Measurements from ENCODE around the gene BTN3A1. TPM values are rescaled to one million over a fixed set of nuclear protein-coding genes. Genes with fewer than 3 reads are reported as not detected.

The BTN3A1 gene
- total RNA-seq, 1 donor from 2014 or later: 52.2 TPM

- Histone ChIP-seq H3K27me3 (no peaks in the 10 kb centered on the region), H3K4me1 (peaks cover 14% of the 10 kb centered on the region), H3K36me3 (peaks cover 20% of the 10 kb centered on the region), H3K9me3 (no peaks in the 10 kb centered on the region), H3K4me3 (no peak overlapping the region), H3K27ac (no peak overlapping the region)
- no peak for TF ChIP-seq CTCF (IDR thresholded peaks at IDR 0.05)
- ATAC-seq: no peak
- intact Hi-C loops (cut with DNase I): no loop called here
- no peak for DNase-seq
Observed at GRCh38 chr6:26388441-26388840, 13.6 kb upstream of the BTN3A1 start.

DNA sequence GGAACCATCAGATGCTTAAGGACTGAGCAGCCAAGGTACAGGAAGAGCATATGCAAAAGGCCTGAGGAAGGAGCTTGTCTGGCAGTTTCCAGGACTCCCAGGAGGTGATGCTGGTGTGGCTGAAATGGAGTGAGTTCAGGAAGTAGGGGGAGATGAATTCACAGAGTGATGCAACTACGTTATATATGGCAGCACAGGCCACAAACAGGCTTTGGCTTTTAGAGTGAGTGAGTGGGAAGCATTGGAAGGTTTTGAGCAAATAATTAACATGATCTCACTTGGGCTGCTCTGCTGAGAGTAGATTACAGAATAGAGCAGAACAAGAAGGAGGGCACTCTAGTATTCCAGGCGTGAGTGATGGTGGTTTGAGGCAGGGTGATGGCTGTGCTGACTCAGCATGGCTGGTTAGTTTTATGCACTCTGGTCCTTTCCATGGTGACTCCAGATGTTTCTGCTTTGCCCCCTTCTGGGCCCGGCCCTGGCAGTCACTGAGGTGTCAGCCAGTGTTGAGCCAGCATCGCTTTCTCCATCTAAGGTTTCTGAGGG lies 12.7 kb upstream of the BTN3A1 start:
- Histone ChIP-seq H3K27me3 (no peaks in the 10 kb centered on the region), H3K4me3 (no peak overlapping the region), H3K36me3 (peaks cover 20% of the 10 kb centered on the region), H3K9me3 (no peaks in the 10 kb centered on the region), H3K4me1 (peaks cover 4% of the 10 kb centered on the region), H3K27ac (no peak overlapping the region)
- TF ChIP-seq CTCF (IDR thresholded peaks at IDR 0.05): no peak
- DNase-seq (no peak), ATAC-seq (no peak)
- intact Hi-C loops (cut with DNase I): no loop called here

DNA sequence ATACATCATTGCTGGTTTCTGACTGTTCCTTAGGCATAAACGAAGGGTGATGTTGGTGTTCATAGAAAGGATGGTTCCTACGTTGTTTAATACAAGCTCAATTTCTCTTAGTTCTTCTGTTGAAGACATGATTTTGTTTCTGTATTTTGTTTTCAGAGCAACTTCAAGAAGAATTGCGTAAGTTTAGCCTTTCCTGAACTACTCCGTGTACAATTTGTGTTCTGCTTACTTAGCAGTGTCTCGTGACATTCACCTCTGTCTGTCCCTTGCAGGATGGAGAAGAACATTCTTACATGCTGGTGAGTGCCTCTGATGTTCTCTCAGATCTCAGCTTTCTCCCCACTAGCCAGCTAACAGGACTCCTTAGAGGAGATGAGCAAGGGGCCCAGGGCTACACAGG lies 11.5 kb upstream of the BTN3A1 start:
- Histone ChIP-seq H3K4me1 (no peaks in the 10 kb centered on the region), H3K27me3 (no peaks in the 10 kb centered on the region), H3K9me3 (no peaks in the 10 kb centered on the region), H3K27ac (no peak overlapping the region), H3K4me3 (no peak overlapping the region), H3K36me3 (peaks cover 20% of the 10 kb centered on the region)
- ATAC-seq (no peak), DNase-seq (no peak)
- no peak for TF ChIP-seq CTCF (IDR thresholded peaks at IDR 0.05)
- intact Hi-C loops (cut with DNase I): no loop called here

GRCh38 chr6:26392932-26393636 lies 9.0 kb upstream of the BTN3A1 start:
- no peak for TF ChIP-seq CTCF (IDR thresholded peaks at IDR 0.05)
- H3K4me1 ChIP-seq: no peaks in the 10 kb centered on the region
- H3K36me3 ChIP-seq: peaks cover 20% of the 10 kb centered on the region
- DNase-seq: peak; percentile 74
- H3K9me3 ChIP-seq: no peaks in the 10 kb centered on the region
- intact Hi-C loops (cut with DNase I): no loop called here
- H3K27ac ChIP-seq: no peak overlapping the region
- ATAC-seq: peak; percentile 86
- no peak overlapping the region for H3K4me3 ChIP-seq
- H3K27me3 ChIP-seq: no peaks in the 10 kb centered on the region

DNA sequence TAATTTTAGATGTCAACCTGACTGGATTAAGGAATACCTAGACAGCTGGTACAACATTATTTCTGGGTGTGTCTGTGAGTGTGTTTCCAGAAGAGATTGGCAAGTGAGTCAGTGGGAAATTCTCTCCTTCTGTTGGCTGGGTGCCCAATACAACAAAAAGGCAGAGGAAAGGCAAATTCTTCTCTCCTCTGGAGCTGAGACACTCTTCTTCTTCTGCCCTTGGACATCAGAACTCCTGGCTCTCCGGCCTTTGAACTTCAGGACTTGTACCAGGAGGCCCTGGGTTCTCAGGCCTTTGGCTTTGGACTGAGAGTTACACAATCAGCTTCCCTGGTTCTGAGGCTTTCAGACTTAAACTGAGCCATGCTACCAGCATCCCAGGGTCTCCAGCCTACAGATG lies 7.8 kb upstream of the BTN3A1 start:
- peaks cover 20% of the 10 kb centered on the region for H3K36me3 ChIP-seq
- no peaks in the 10 kb centered on the region for H3K4me1 ChIP-seq
- H3K27me3 ChIP-seq: no peaks in the 10 kb centered on the region
- no peak overlapping the region for H3K4me3 ChIP-seq
- ATAC-seq (no peak), DNase-seq (no peak)
- no peaks in the 10 kb centered on the region for H3K9me3 ChIP-seq
- intact Hi-C loops (cut with DNase I): no loop called here
- no peak overlapping the region for H3K27ac ChIP-seq
- no peak for TF ChIP-seq CTCF (IDR thresholded peaks at IDR 0.05)

Measured in upper lobe of right lung (tissue), 1 donor.